ENCODE data around the gene SZRD1. TPM values are rescaled to one million over a fixed set of nuclear protein-coding genes. Genes with fewer than 3 reads are reported as not detected.

SZRD1 gene
- total RNA-seq, 4 donors from 2014 or later, result 48.0 to 59.5 (median 58.0) TPM

DNA sequence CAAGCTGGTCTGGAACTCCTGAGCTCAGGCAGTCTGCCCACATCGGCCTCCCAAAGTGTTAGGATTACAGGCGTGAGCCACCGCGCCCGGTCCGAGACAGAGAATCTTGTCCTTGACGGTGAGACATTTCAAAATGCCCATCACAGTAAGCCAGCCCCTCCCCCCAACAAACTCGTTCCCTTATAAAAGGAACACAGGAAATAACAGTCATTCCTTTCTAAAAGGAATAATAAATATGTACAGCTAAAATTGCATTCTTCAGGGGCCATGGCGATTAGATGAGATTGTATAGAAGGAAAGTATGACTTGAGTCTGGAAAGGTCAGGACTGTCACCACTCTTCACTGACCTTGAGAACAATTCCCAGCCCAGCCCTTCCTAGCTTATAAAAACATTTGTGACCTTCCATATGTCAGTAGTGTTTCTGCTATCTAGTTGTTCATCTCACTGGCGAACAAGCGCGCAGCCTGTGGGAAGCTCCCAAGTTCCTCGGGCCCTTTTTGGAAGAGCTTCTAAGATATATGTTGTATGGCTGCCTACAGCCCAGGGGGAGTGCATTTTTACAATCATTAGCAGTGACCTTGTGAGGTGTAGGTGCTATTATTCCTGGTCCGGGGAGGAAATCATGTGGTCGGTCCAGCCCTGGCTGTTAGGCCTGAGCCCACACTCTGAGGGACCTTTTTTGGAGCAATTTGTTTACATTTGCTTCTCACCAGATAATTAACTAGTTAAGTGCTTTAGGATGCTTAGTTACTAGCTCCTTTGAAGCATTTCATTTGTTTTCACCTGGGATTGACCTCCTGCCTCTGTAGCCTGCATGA, 8.7 kb downstream of the SZRD1 start:
- Histone ChIP-seq H3K27me3 (no peaks in the 10 kb centered on the region), H3K27ac (no peak overlapping the region), H3K4me3 (no peak overlapping the region), H3K36me3 (no peaks in the 10 kb centered on the region), H3K9me3 (no peaks in the 10 kb centered on the region), H3K4me1 (peaks cover 55% of the 10 kb centered on the region)
- TF ChIP-seq POLR2A (IDR thresholded peaks at IDR 0.05) (no peak), POLR2AphosphoS5 (IDR thresholded peaks at IDR 0.05) (no peak), CTCF (IDR thresholded peaks at IDR 0.05) (no peak), EP300 (IDR thresholded peaks at IDR 0.05) (no peak)
- 57% methylated on average over 15 of the region's 15 CpGs for WGBS
- no peak for DNase-seq (ENCODE audit: low spot score in 2 of 2)

DNA sequence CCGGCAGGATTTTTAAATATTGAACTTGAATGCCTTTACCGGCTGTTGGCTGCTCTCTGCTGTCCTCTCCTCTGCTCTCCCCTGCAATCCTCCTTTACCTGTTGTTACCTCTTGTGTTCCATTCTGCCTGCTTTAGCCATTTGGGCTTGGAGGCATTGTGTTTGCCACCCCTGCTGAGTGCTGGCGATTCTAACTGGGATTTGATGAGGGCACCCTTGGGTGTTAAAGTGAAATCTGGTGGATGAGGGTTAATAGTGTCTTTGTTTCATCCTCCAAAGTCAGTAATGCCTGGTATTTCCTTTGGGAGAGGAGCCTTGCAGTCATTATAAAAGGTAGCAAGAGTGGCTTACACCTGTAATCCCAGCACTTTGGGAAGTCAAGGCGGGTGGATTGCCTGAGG, 9.9 kb downstream of the SZRD1 start:
- no peak overlapping the region for H3K27ac ChIP-seq
- no peaks in the 10 kb centered on the region for H3K9me3 ChIP-seq
- H3K27me3 ChIP-seq, result no peaks in the 10 kb centered on the region
- H3K36me3 ChIP-seq, result no peaks in the 10 kb centered on the region
- TF ChIP-seq POLR2AphosphoS5 (IDR thresholded peaks at IDR 0.05), result no peak
- no peak for TF ChIP-seq CTCF (IDR thresholded peaks at IDR 0.05)
- no peak for TF ChIP-seq EP300 (IDR thresholded peaks at IDR 0.05)
- no peak for TF ChIP-seq POLR2A (IDR thresholded peaks at IDR 0.05)
- peaks cover 47% of the 10 kb centered on the region for H3K4me1 ChIP-seq
- 73% methylated on average over 4 of the region's 4 CpGs for WGBS
- H3K4me3 ChIP-seq, result no peak overlapping the region
- no peak for DNase-seq (ENCODE audit: low spot score in 2 of 2)

GRCh38 chr1:16378443-16378842, 11.4 kb downstream of the SZRD1 start:
- 88% methylated on average over 7 of the region's 7 CpGs for WGBS
- no peak for DNase-seq (ENCODE audit: low spot score in 2 of 2)

DNA sequence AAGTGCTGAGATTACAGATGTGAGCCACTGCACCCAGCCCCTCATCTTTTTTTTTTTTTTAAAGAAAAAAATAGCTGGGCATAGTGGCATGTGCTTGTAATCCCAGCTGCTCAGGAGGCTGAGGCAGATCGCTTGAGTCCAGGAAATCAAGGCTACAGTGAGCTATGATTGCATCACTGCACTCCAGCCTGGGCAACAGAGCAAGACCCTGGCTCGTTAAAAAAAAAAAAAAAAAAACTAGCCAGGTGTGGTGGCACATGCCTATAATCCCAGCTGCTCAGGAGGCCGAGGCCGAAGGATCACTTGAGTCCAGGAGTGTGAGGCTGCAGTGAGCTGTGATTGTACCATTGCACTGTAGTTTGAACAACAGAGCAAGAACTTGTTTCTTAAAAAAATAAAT, 13.8 kb downstream of the SZRD1 start:
- Histone ChIP-seq H3K36me3 (no peaks in the 10 kb centered on the region), H3K27ac (no peak overlapping the region), H3K4me3 (no peak overlapping the region), H3K4me1 (peaks cover 32% of the 10 kb centered on the region), H3K9me3 (no peaks in the 10 kb centered on the region), H3K27me3 (no peaks in the 10 kb centered on the region)
- TF ChIP-seq CTCF (IDR thresholded peaks at IDR 0.05), result no peak
- TF ChIP-seq POLR2A (IDR thresholded peaks at IDR 0.05), result no peak
- no peak for TF ChIP-seq POLR2AphosphoS5 (IDR thresholded peaks at IDR 0.05)
- WGBS, result 83% methylated on average over 4 of the region's 4 CpGs
- DNase-seq (ENCODE audit: low spot score in 2 of 2), result no peak

More at GRCh38 chr1:16378443-16378842, 11.4 kb downstream of the SZRD1 start:
- no peak for TF ChIP-seq EP300 (IDR thresholded peaks at IDR 0.05)
- TF ChIP-seq CTCF (IDR thresholded peaks at IDR 0.05), result no peak
- TF ChIP-seq POLR2AphosphoS5 (IDR thresholded peaks at IDR 0.05), result no peak
- TF ChIP-seq POLR2A (IDR thresholded peaks at IDR 0.05), result no peak
- no peak overlapping the region for H3K4me3 ChIP-seq
- no peaks in the 10 kb centered on the region for H3K36me3 ChIP-seq
- H3K9me3 ChIP-seq, result no peaks in the 10 kb centered on the region
- no peaks in the 10 kb centered on the region for H3K27me3 ChIP-seq
- no peak overlapping the region for H3K27ac ChIP-seq
- peaks cover 36% of the 10 kb centered on the region for H3K4me1 ChIP-seq

- peaks cover 42% of the 10 kb centered on the region for H3K4me1 ChIP-seq
- DNase-seq (ENCODE audit: low spot score in 2 of 2), result no peak
- no peaks in the 10 kb centered on the region for H3K36me3 ChIP-seq
- WGBS, result 96% methylated on average over 5 of the region's 5 CpGs
- TF ChIP-seq CTCF (IDR thresholded peaks at IDR 0.05), result no peak
- TF ChIP-seq POLR2A (IDR thresholded peaks at IDR 0.05), result no peak
- no peak for TF ChIP-seq POLR2AphosphoS5 (IDR thresholded peaks at IDR 0.05)
- TF ChIP-seq EP300 (IDR thresholded peaks at IDR 0.05), result no peak
- no peaks in the 10 kb centered on the region for H3K9me3 ChIP-seq
- H3K27me3 ChIP-seq, result no peaks in the 10 kb centered on the region
- H3K4me3 ChIP-seq, result no peak overlapping the region
- no peak overlapping the region for H3K27ac ChIP-seq
These were observed 16.8 kb downstream of the SZRD1 start for GRCh38 chr1:16383888-16384287.

All from suprapubic skin (tissue), 4 donors.